MCF 10A (cell line): ENCODE results near the gene KRT7. TPM values are rescaled to one million over a fixed set of nuclear protein-coding genes. Genes with fewer than 3 reads are reported as not detected.

Experiments used
- BruUV-seq: library from RNA; stranded (reverse); fragments of 400-500 nt; replicated peaks from 2 replicates; lab custom pipeline; 2021; lab: Mats Ljungman, UMichigan
- CTCF ChIA-PET: fragments of 300-600 bp; sonication (Branson Sonifier 250); formaldehyde crosslinking; extraction: SDS; loops from one replicate; lab custom pipeline; 2021; ENCODE audit warnings: antibody characterized with exemption, inconsistent platforms; lab: Yijun Ruan, JAX
- POLR2A ChIA-PET: fragments of 300-600, 350-650 bp; sonication (Branson Sonifier 250); formaldehyde crosslinking; extraction: SDS; loops from one replicate; lab custom pipeline; 2020; ENCODE audit warnings: antibody characterized with exemption, inconsistent platforms; lab: Yijun Ruan, JAX
- DNase-seq: peaks from one replicate; pipeline ENCODE4 v3.0.0-alpha.2; 2018; ENCODE audit not compliant: unreplicated experiment
- H3K27ac Mint-ChIP-seq: one replicate; pipeline ENCODE4 v1.8.0; 2022; ENCODE audit warnings: mild to moderate bottlenecking, low read depth, mixed read lengths; ENCODE audit not compliant: unreplicated experiment
- H3K27me3 Mint-ChIP-seq: one replicate; pipeline ENCODE4 v1.8.0; 2022; ENCODE audit warnings: mixed read lengths; ENCODE audit not compliant: insufficient read depth, unreplicated experiment
- H3K36me3 Mint-ChIP-seq: one replicate; pipeline ENCODE4 v1.8.0; 2022; ENCODE audit warnings: mild to moderate bottlenecking, moderate library complexity, mixed read lengths; ENCODE audit not compliant: insufficient read depth, unreplicated experiment
- H3K4me1 Mint-ChIP-seq: one replicate; pipeline ENCODE4 v1.8.0; 2022; ENCODE audit warnings: mixed read lengths; ENCODE audit not compliant: insufficient read depth, unreplicated experiment
- H3K4me3 Mint-ChIP-seq: one replicate; pipeline ENCODE4 v1.8.0; 2022; ENCODE audit warnings: mild to moderate bottlenecking, moderate library complexity, mixed read lengths; ENCODE audit not compliant: unreplicated experiment
- H3K9me3 Mint-ChIP-seq: one replicate; pipeline ENCODE4 v1.8.0; 2022; ENCODE audit warnings: mixed read lengths; ENCODE audit not compliant: unreplicated experiment
- CTCF ChIP-seq: fragments of 200-600 bp; IDR thresholded peaks from one replicate; pipeline ENCODE4 v1.8.0; 2022; ENCODE audit warnings: antibody characterized with exemption, mild to moderate bottlenecking; ENCODE audit not compliant: unreplicated experiment
- intact Hi-C: fragments of 100-400 bp; cut with micrococcal nuclease; formaldehyde crosslinking; loops from 2 replicates; pipeline ENCODE4 v1.14.1; 2022
- total RNA-seq: library from RNA; stranded (reverse); gene quantifications from 2 replicates; pipeline ENCODE4 v1.2.3, GENCODE V29; 2022

KRT7 gene
- total RNA-seq, 1 experiment from 2014 or later: 3,360 TPM

- no peaks in the 10 kb centered on the region for H3K9me3 Mint-ChIP-seq
- ChIA-PET POLR2A (interaction anchor here (0.9 to 1.7 kb wide), 7 partner anchors 8 to 80 kb away, joined by 3 to 10 read pairs (median 3); no protein-coding TSS in a partner anchor), CTCF (interaction anchor here (0.9 kb wide), 1 partner anchor 22 kb away, joined by 3 read pairs; no protein-coding TSS in a partner anchor)
- H3K27me3 Mint-ChIP-seq: no peaks in the 10 kb centered on the region
- no peak for TF ChIP-seq CTCF
- peaks cover 99% of the 10 kb centered on the region for H3K36me3 Mint-ChIP-seq
- no TSS peak for BruUV-seq
- intact Hi-C loops: no loop called here
- peak overlapping the region; percentile 99 for H3K27ac Mint-ChIP-seq
- peak; percentile 24 for DNase-seq
- peak overlapping the region; percentile 9 for H3K4me3 Mint-ChIP-seq
- H3K4me1 Mint-ChIP-seq: peaks cover 61% of the 10 kb centered on the region
These were observed 13.9 kb downstream of the KRT7 start for GRCh38 chr12:52246720-52247621.

GRCh38 chr12:52247622-52248540 lies 14.8 kb downstream of the KRT7 start:
- Mint-ChIP-seq H3K27ac (peak overlapping the region; percentile 99), H3K36me3 (peaks cover 89% of the 10 kb centered on the region), H3K4me1 (peaks cover 52% of the 10 kb centered on the region), H3K27me3 (no peaks in the 10 kb centered on the region), H3K4me3 (peak overlapping the region; percentile 9), H3K9me3 (no peaks in the 10 kb centered on the region)
- POLR2A ChIA-PET: interaction anchor here (0.7 to 1.6 kb wide), 2 partner anchors 31 to 32 kb away, joined by 3 to 10 read pairs; no protein-coding TSS in a partner anchor
- intact Hi-C loops: no loop called here
- no peak for TF ChIP-seq CTCF
- DNase-seq: peak; percentile 49
- BruUV-seq: no TSS peak
- CTCF ChIA-PET: interaction anchor here (0.9 kb wide), 1 partner anchor 91 kb away, joined by 3 read pairs; no protein-coding TSS in a partner anchor

- TF ChIP-seq CTCF: no peak
- Mint-ChIP-seq H3K4me1 (peaks cover 42% of the 10 kb centered on the region), H3K36me3 (peaks cover 80% of the 10 kb centered on the region), H3K27ac (peak overlapping the region; percentile 99), H3K4me3 (no peak overlapping the region), H3K9me3 (no peaks in the 10 kb centered on the region), H3K27me3 (no peaks in the 10 kb centered on the region)
- ChIA-PET POLR2A (interaction anchor here (0.7 to 1.5 kb wide), 3 partner anchors 30 to 461 kb away, joined by 3 to 4 read pairs (median 3); no protein-coding TSS in a partner anchor), CTCF (interaction anchor here (0.6 to 0.9 kb wide), 2 partner anchors 91 to 126 kb away, joined by 3 read pairs; no protein-coding TSS in a partner anchor)
- intact Hi-C loops: no loop called here
- DNase-seq: peak; percentile 58
- BruUV-seq: no TSS peak
These were observed 15.8 kb downstream of the KRT7 start for GRCh38 chr12:52248541-52249461.
